HG03159 (cell line): ENCODE data around the gene ZNF799.
"Not testable (repeated sequence)": the region's sequence is repeated elsewhere in the genome, so short reads cannot be mapped to it uniquely, and the experiment has no call there.

Experiments used
- ATAC-seq: cut with Tn5 transposase; IDR thresholded peaks from one replicate; pipeline ENCODE4 v1.9.1; 2021; ENCODE audit warnings: mild to moderate bottlenecking, moderate library complexity; ENCODE audit not compliant: unreplicated experiment

ZNF799 gene

GRCh38 chr19:12400633-12401502 is at the start of gene ZNF799:
ZNF799 (minus strand) TSS chr19:12401271; CDS start chr19:12401070, 201 bp downstream.
- ATAC-seq = peak; percentile 86

- no peak for ATAC-seq
These were observed 49.8 kb upstream of the ZNF799 start for GRCh38 chr19:12450844-12451243.

GRCh38 chr19:12448808-12449207 is 47.7 kb upstream of the ZNF799 start:
- ATAC-seq = no peak

GRCh38 chr19:12440541-12441316 is 39.7 kb upstream of the ZNF799 start, which contains the start of gene ZNF443:
ZNF443 (minus strand) TSS chr19:12441021; CDS start chr19:12440914, 107 bp downstream.
- peak; percentile 92 for ATAC-seq

GRCh38 chr19:12439686-12440540 is 38.8 kb upstream of the ZNF799 start:
- peak; percentile 35 for ATAC-seq

- not testable (repeated sequence) for ATAC-seq
These were observed 29.7 kb upstream of the ZNF799 start for GRCh38 chr19:12430726-12431299.

- ATAC-seq = no peak
These were observed 24.8 kb upstream of the ZNF799 start for GRCh38 chr19:12425888-12426274.

- ATAC-seq = no peak
These were observed 24.3 kb upstream of the ZNF799 start for GRCh38 chr19:12425236-12425887.

- not testable (repeated sequence) for ATAC-seq
These were observed 16.2 kb upstream of the ZNF799 start for GRCh38 chr19:12417273-12417672.

- ATAC-seq = no peak
These were observed 10.8 kb upstream of the ZNF799 start for GRCh38 chr19:12411893-12412292.

GRCh38 chr19:12399901-12400632 is 1.0 kb downstream of the ZNF799 start:
- ATAC-seq = peak; percentile 38

GRCh38 chr19:12391148-12391547 is 9.9 kb downstream of the ZNF799 start:
- not testable (repeated sequence) for ATAC-seq

GRCh38 chr19:12386365-12386764 is 14.7 kb downstream of the ZNF799 start:
- ATAC-seq = not testable (repeated sequence)

- no peak for ATAC-seq
These were observed 20.7 kb downstream of the ZNF799 start for GRCh38 chr19:12380444-12380737.

- ATAC-seq = no peak
These were observed 21.2 kb downstream of the ZNF799 start for GRCh38 chr19:12379732-12380443.

- no peak for ATAC-seq
These were observed 27.0 kb downstream of the ZNF799 start for GRCh38 chr19:12374026-12374425.

- peak; percentile 92 for ATAC-seq
These were observed 35.6 kb downstream of the ZNF799 start, which contains the start of gene ZNF442 for GRCh38 chr19:12365236-12366162. ZNF442 (minus strand) TSS chr19:12365683; CDS start chr19:12363631, 2,052 bp downstream.
